Cardiac muscle cell (in vitro differentiated cells and primary cell): ENCODE results near the gene MTCL1. TPM values are rescaled to one million over a fixed set of nuclear protein-coding genes. Genes with fewer than 3 reads are reported as not detected.

Experiments used
- DNase-seq, 2 donors: peaks; one replicate each; pipeline versions ENCODE4 v3.0.0 to v3.0.0-alpha.2; 2010 to 2017; ENCODE audit warnings: low read depth in 1 of 2, low spot score in 1 of 2
- H3K27ac ChIP-seq: fragments of 200-600 bp; sonication (generic); 2 replicates; pipeline ENCODE4 v1.5.1; 2016
- H3K27me3 ChIP-seq: fragments of 200-600 bp; sonication (generic); 2 replicates; pipeline ENCODE4 v1.6.0; 2016; ENCODE audit warnings: control low read depth
- H3K36me3 ChIP-seq: fragments of 200-600 bp; sonication (generic); 2 replicates; pipeline ENCODE4 v1.5.1; 2016; ENCODE audit warnings: control low read depth
- H3K4me1 ChIP-seq: fragments of 200-600 bp; sonication (generic); 2 replicates; pipeline ENCODE4 v1.8.1; 2017; ENCODE audit warnings: low read depth, mild to moderate bottlenecking, mixed run types
- H3K4me3 ChIP-seq: fragments of 200-600 bp; sonication (generic); 2 replicates; pipeline ENCODE4 v1.5.1; 2016; ENCODE audit warnings: mild to moderate bottlenecking
- H3K9me3 ChIP-seq: fragments of 200-600 bp; sonication (generic); 2 replicates; pipeline ENCODE4 v1.5.1; 2017; ENCODE audit warnings: low read depth, mild to moderate bottlenecking, control low read depth
- CTCF ChIP-seq: IDR thresholded peaks from 2 replicates; pipeline ENCODE4 v1.5.1; 2012; ENCODE audit warnings: low read depth, mild to moderate bottlenecking, low read length
- polyA plus RNA-seq: library from polyadenylated mRNA; unstranded; fragments of >200 nt; fragmentation: Nextera tagmentation; extraction: Ambion mirVana; gene quantifications from 2 replicates; pipeline ENCODE4 v1.2.1, GENCODE V29; 2016
- total RNA-seq: library from RNA; depleted of rRNA; stranded (reverse); fragments of >200 nt; gene quantifications from 2 replicates; pipeline ENCODE4 v1.2.3, GENCODE V29; 2016

The MTCL1 gene
- total and polyA plus RNA-seq, 2 experiments from 2014 or later, result 1.8 to 9.6 TPM

- Histone ChIP-seq H3K36me3 (no peaks in the 10 kb centered on the region), H3K27me3 (no peaks in the 10 kb centered on the region), H3K9me3 (no peaks in the 10 kb centered on the region), H3K27ac (no peak overlapping the region), H3K4me3 (no peak overlapping the region), H3K4me1 (peaks cover 6% of the 10 kb centered on the region)
- no peak for DNase-seq
- TF ChIP-seq CTCF, result no peak
Measured at GRCh38 chr18:8795586-8796325, 90.4 kb downstream of the MTCL1 start.

GRCh38 chr18:8797206-8797605 is 91.8 kb downstream of the MTCL1 start:
- Histone ChIP-seq H3K27ac (no peak overlapping the region), H3K9me3 (no peaks in the 10 kb centered on the region), H3K4me3 (no peak overlapping the region), H3K36me3 (no peaks in the 10 kb centered on the region), H3K4me1 (peaks cover 16% of the 10 kb centered on the region), H3K27me3 (no peaks in the 10 kb centered on the region)
- no peak for TF ChIP-seq CTCF
- DNase-seq, result no peak

GRCh38 chr18:8799001-8799400 is 93.6 kb downstream of the MTCL1 start:
- no peak for DNase-seq
- Histone ChIP-seq H3K4me3 (no peak overlapping the region), H3K27me3 (no peaks in the 10 kb centered on the region), H3K27ac (no peak overlapping the region), H3K9me3 (no peaks in the 10 kb centered on the region), H3K4me1 (peaks cover 16% of the 10 kb centered on the region), H3K36me3 (no peaks in the 10 kb centered on the region)
- no peak for TF ChIP-seq CTCF

- no peaks in the 10 kb centered on the region for H3K9me3 ChIP-seq
- H3K36me3 ChIP-seq, result no peaks in the 10 kb centered on the region
- peaks cover 16% of the 10 kb centered on the region for H3K4me1 ChIP-seq
- peak in 1 of 2 donors; percentile 21 for DNase-seq
- no peaks in the 10 kb centered on the region for H3K27me3 ChIP-seq
- no peak for TF ChIP-seq CTCF
- no peak overlapping the region for H3K27ac ChIP-seq
- H3K4me3 ChIP-seq, result no peak overlapping the region
Measured at GRCh38 chr18:8799596-8800441, 94.5 kb downstream of the MTCL1 start.

GRCh38 chr18:8800445-8800844 is 95.1 kb downstream of the MTCL1 start:
- TF ChIP-seq CTCF, result no peak
- no peaks in the 10 kb centered on the region for H3K9me3 ChIP-seq
- H3K27ac ChIP-seq, result no peak overlapping the region
- peaks cover 16% of the 10 kb centered on the region for H3K4me1 ChIP-seq
- no peaks in the 10 kb centered on the region for H3K27me3 ChIP-seq
- no peaks in the 10 kb centered on the region for H3K36me3 ChIP-seq
- DNase-seq, result peak; percentile 34 to 96
- no peak overlapping the region for H3K4me3 ChIP-seq
